ENCODE data around the gene SLC9A5.

DNA sequence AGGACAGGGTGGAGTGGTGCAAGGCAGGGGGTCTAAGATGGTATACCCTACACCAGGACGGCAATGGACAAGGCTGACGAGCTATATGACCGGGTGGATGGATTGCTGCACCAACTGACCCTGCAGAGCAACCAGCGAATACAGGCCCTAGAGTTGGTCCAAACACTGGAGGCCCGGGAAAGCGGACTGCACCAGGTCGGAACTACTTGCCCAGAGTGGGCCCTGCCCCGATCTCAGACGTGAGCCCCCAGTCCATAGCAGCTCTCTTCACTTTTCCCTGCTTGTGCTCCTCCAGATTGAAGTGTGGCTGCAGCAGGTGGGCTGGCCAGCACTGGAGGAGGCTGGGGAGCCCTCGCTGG is 33.6 kb downstream of the SLC9A5 start:
- TF ChIP-seq, protein P1, sequence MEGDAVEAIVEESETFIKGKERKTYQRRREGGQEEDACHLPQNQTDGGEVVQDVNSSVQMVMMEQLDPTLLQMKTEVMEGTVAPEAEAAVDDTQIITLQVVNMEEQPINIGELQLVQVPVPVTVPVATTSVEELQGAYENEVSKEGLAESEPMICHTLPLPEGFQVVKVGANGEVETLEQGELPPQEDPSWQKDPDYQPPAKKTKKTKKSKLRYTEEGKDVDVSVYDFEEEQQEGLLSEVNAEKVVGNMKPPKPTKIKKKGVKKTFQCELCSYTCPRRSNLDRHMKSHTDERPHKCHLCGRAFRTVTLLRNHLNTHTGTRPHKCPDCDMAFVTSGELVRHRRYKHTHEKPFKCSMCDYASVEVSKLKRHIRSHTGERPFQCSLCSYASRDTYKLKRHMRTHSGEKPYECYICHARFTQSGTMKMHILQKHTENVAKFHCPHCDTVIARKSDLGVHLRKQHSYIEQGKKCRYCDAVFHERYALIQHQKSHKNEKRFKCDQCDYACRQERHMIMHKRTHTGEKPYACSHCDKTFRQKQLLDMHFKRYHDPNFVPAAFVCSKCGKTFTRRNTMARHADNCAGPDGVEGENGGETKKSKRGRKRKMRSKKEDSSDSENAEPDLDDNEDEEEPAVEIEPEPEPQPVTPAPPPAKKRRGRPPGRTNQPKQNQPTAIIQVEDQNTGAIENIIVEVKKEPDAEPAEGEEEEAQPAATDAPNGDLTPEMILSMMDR (IDR thresholded peaks at IDR 0.05; ENCODE audit: low read depth, low read length): no peak
- TF ChIP-seq EZH2phosphoT487 (IDR thresholded peaks at IDR 0.05; ENCODE audit: low read depth): no peak
